Astrocyte of the hippocampus (primary cell): ENCODE data around the gene ZEB2.

Experiments used
- DNase-seq: peaks from one replicate; pipeline ENCODE4 v3.0.0; 2011; ENCODE audit warnings: low read depth, low spot score

The ZEB2 gene

GRCh38 chr2:144519934-144520731, at the start of gene ZEB2:
ZEB2 (minus strand) TSS chr2:144520119; CDS start chr2:144517350, 2,769 bp downstream.
- DNase-seq: peak; percentile 81

GRCh38 chr2:144567745-144568144, 47.8 kb upstream of the ZEB2 start:
- no peak for DNase-seq

GRCh38 chr2:144566448-144566847, 46.5 kb upstream of the ZEB2 start:
- no peak for DNase-seq

GRCh38 chr2:144560251-144560650, 40.3 kb upstream of the ZEB2 start:
- no peak for DNase-seq

- no peak for DNase-seq
Observed at GRCh38 chr2:144559681-144560080, 39.8 kb upstream of the ZEB2 start.

GRCh38 chr2:144559242-144559641, 39.3 kb upstream of the ZEB2 start:
- no peak for DNase-seq

- DNase-seq: no peak
Observed at GRCh38 chr2:144554492-144555210, 34.7 kb upstream of the ZEB2 start.

GRCh38 chr2:144553379-144553778, 33.5 kb upstream of the ZEB2 start:
- peak; percentile 70 for DNase-seq

GRCh38 chr2:144552821-144553220, 32.9 kb upstream of the ZEB2 start:
- no peak for DNase-seq

GRCh38 chr2:144550911-144551310, 31.0 kb upstream of the ZEB2 start:
- DNase-seq: peak; percentile 16

- no peak for DNase-seq
Observed at GRCh38 chr2:144550084-144550483, 30.2 kb upstream of the ZEB2 start.

GRCh38 chr2:144548532-144549191, 28.7 kb upstream of the ZEB2 start:
- no peak for DNase-seq

GRCh38 chr2:144548088-144548487, 28.2 kb upstream of the ZEB2 start:
- no peak for DNase-seq

- DNase-seq: no peak
Observed at GRCh38 chr2:144547494-144547893, 27.6 kb upstream of the ZEB2 start.

GRCh38 chr2:144546933-144547332, 27.0 kb upstream of the ZEB2 start:
- no peak for DNase-seq

- no peak for DNase-seq
Observed at GRCh38 chr2:144545787-144546186, 25.9 kb upstream of the ZEB2 start.

- no peak for DNase-seq
Observed at GRCh38 chr2:144544053-144544452, 24.1 kb upstream of the ZEB2 start.

- no peak for DNase-seq
Observed at GRCh38 chr2:144541396-144541795, 21.5 kb upstream of the ZEB2 start.

- DNase-seq: no peak
Observed at GRCh38 chr2:144539289-144539782, 19.4 kb upstream of the ZEB2 start.

- DNase-seq: no peak
Observed at GRCh38 chr2:144535300-144535699, 15.4 kb upstream of the ZEB2 start.

GRCh38 chr2:144533221-144533620, 13.3 kb upstream of the ZEB2 start:
- DNase-seq: no peak

GRCh38 chr2:144530596-144530995, 10.7 kb upstream of the ZEB2 start:
- no peak for DNase-seq
